NCI-H146 (cell line): Measurements from ENCODE around the gene C19orf81.
"Not testable (repeated sequence)": the region's sequence is repeated elsewhere in the genome, so short reads cannot be mapped to it uniquely, and the experiment has no call there.

Experiments
- DNase-seq: peaks from one replicate; lab custom pipeline; 2025; lab: John Stamatoyannopoulos, UW

The C19orf81 gene

GRCh38 chr19:50649433-50650391 is at the start of gene C19orf81:
Gene C19orf81, plus strand, starts transcription at chr19:50649445. Its CDS starts 0 bp downstream, at chr19:50649445.
- no peak for DNase-seq

- no peak for DNase-seq
These were observed 47.7 kb upstream of the C19orf81 start for GRCh38 chr19:50601407-50602088.

- no peak for DNase-seq
These were observed 47.2 kb upstream of the C19orf81 start for GRCh38 chr19:50602089-50602422.

- no peak for DNase-seq
These were observed 46.7 kb upstream of the C19orf81 start for GRCh38 chr19:50602496-50602895.

GRCh38 chr19:50602935-50603334 is 46.3 kb upstream of the C19orf81 start:
- DNase-seq = no peak

GRCh38 chr19:50604264-50605073 is 44.8 kb upstream of the C19orf81 start:
- DNase-seq = not testable (repeated sequence)

- DNase-seq = not testable (repeated sequence)
These were observed 43.0 kb upstream of the C19orf81 start for GRCh38 chr19:50606059-50606836.

GRCh38 chr19:50607388-50607787 is 41.9 kb upstream of the C19orf81 start:
- no peak for DNase-seq

GRCh38 chr19:50607874-50608785 is 41.1 kb upstream of the C19orf81 start:
- no peak for DNase-seq

GRCh38 chr19:50612504-50613404 is 36.5 kb upstream of the C19orf81 start:
- DNase-seq = not testable (repeated sequence)

GRCh38 chr19:50618379-50618778 is 30.9 kb upstream of the C19orf81 start:
- not testable (repeated sequence) for DNase-seq

GRCh38 chr19:50619184-50619583 is 30.1 kb upstream of the C19orf81 start:
- not testable (repeated sequence) for DNase-seq

GRCh38 chr19:50620394-50620906 is 28.8 kb upstream of the C19orf81 start:
- DNase-seq = not testable (repeated sequence)

- DNase-seq = no peak
These were observed 24.2 kb upstream of the C19orf81 start for GRCh38 chr19:50624949-50625600.

- no peak for DNase-seq
These were observed 23.2 kb upstream of the C19orf81 start for GRCh38 chr19:50626011-50626410.

- no peak for DNase-seq
These were observed 22.4 kb upstream of the C19orf81 start for GRCh38 chr19:50626795-50627194.

- no peak for DNase-seq
These were observed 21.1 kb upstream of the C19orf81 start for GRCh38 chr19:50628146-50628545.

- no peak for DNase-seq
These were observed 20.7 kb upstream of the C19orf81 start for GRCh38 chr19:50628551-50628950.

- DNase-seq = no peak
These were observed 20.1 kb upstream of the C19orf81 start for GRCh38 chr19:50629194-50629593.
